ENCODE data around the gene ARHGAP9.
"Not testable (repeated sequence)": the region's sequence is repeated elsewhere in the genome, so short reads cannot be mapped to it uniquely, and the experiment has no call there.

The ARHGAP9 gene

GRCh38 chr12:57438400-57438799, 41.3 kb downstream of the ARHGAP9 start:
- DNase-seq (ENCODE audit: low read depth in 2 of 2): no peak

DNA sequence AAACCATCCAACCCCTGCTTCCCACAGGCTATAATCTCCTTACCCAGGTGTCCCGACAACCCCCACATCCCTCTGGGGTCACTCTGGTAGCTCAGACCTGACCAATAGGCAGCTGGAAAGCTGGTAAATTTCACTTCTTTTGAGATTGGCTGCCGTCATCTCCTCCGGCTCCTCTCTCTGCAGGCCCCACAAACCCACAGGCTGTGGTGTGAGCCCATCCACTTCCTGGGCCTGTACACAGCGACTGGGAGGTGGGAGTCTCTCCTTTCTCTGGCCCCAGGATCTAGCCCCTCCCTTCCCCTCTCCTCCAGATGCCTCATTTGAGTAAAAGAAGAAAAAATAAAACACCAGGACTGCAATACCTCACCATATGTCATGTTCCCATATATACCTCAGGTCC, 44.4 kb downstream of the ARHGAP9 start:
- DNase-seq (ENCODE audit: low read depth in 2 of 2): no peak

- no peak for DNase-seq (ENCODE audit: low read depth in 2 of 2)
These were observed 45.0 kb downstream of the ARHGAP9 start, which contains the start of gene INHBC for GRCh38 chr12:57434517-57435223. TSS of gene INHBC (plus strand) at chr12:57434784. CDS start at chr12:57434887, 103 bp downstream.

GRCh38 chr12:57433370-57433769, 46.3 kb downstream of the ARHGAP9 start:
- DNase-seq (ENCODE audit: low read depth in 2 of 2): no peak

DNA sequence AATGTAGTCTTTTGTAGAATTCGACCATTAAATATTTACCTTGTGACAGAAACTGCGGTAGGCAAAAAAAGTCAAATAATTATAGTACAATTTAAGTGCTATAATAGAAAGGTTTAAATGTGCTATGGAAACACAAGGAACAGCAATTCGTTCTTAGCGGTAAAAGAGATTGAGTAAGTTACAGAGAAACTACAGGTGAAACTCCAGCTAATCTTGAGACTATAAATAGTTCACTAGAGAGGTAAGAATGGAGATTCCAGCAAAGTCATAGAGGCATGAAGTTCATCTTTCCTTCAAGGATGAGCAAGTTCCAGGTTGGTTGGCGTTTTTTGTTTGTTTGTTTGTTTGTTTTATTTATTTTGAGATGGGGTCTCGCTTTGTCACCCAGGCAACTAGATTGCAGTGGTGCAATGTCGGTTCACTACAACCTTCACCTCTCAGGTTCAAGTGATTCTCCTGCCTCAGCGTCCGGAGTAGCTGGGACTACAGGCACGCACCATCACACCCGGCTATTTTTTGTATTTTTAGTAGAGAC, 47.9 kb downstream of the ARHGAP9 start:
- DNase-seq (ENCODE audit: low read depth in 2 of 2): no peak

DNA sequence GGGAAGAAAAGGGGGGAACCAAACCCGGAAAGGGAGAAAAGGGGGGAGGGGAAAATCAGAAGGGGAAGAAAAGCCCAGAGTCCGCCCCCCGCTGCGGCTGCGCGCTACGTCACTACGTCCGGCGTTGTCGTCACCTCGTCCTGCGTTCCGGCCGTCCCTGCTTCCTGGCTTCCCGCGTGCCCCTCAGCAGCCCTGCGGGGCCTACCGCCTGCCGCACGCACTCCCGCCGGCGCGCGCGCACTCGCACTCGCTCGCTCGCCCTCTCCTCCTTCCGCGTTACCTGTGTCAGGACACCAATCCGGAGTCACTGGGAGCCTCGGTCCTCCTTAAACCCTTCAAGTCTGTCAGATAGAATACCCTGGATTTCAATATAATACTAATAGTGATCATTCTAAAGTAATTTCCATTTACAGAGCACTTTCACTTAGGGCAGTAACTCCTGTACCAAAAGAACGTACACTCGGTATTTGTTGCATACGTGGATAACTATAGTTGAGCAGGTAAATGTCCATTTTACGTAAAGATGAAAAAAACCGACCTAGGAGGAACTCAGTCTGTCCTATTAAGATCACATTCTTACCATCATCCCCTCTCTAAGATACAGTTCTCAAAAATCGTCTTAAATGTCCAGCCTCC, 48.6 kb downstream of the ARHGAP9 start, which contains the start of gene R3HDM2:
Gene R3HDM2, minus strand, starts transcription at position 113 of the 636 bp plus-strand sequence. CDS start 120,615 bp downstream, outside the sequence.
- DNase-seq (ENCODE audit: low read depth in 2 of 2): peak; percentile 91 to 94

- peak in 1 of 2 donors; percentile 21 for DNase-seq (ENCODE audit: low read depth in 2 of 2)
These were observed 49.3 kb downstream of the ARHGAP9 start for GRCh38 chr12:57430112-57430930.

DNA sequence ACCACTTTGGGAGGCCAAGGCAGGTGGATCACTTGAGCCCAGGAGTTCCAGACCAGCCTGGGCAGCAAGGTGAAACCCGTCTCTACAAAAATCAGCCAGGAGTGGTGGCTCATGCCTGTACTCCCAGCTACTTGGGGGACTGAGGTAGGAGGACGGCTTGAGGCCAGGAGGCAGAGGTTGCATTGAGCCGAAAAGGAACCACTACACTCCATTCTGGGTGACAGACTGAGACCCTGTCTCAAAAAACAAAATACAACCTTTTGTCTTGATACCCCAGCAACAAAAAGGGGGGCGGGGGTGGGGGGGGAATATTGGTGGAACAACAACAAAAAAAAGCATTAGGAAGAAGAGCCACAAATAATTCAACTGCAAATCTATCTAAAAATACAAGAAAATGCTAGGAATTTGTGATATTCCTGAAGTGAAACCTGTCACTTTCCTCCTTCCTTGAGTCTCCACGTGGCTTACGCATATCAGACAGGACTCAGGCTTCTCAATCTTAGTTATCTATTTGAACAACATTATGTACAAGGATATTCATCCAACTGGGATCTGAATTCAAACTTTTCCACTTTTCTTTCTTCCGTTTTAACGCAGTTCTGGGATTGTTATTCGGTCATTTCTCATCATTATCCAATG, 50.1 kb downstream of the ARHGAP9 start:
- DNase-seq (ENCODE audit: low read depth in 2 of 2): no peak

- DNase-seq (ENCODE audit: low read depth in 2 of 2): no peak
These were observed 50.7 kb downstream of the ARHGAP9 start for GRCh38 chr12:57428965-57429364.

DNA sequence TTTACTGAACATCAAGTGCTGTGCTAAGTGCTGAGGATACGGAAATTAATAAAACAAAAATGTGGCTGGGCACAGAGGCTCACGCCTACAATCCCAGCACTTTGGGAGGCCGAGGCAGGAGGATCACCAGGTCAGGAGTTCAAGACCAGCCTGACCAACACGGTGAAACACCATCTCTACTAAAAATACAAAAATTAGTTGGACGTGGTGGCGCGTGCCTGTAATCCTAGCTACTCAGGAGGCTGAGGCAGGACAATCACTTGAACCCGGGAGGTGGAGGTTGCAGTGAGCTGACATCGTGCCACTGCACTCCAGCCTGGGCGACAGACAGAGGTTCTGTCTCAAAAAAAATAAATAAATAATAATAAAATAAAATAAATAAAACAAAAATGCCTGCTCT, 52.7 kb downstream of the ARHGAP9 start:
- not testable (repeated sequence) for DNase-seq (ENCODE audit: low read depth in 2 of 2)
